GM12875 (cell line): ENCODE measurements around the gene ZSCAN5A.
"Not testable (repeated sequence)": the region's sequence is repeated elsewhere in the genome, so short reads cannot be mapped to it uniquely, and the experiment has no call there.

Experiments used
- H3K4me3 ChIP-seq: one replicate; pipeline ENCODE4 v1.5.1; 2011; ENCODE audit warnings: low read depth, low read length, control low read depth
- TF ChIP-seq, protein P1 (sequence below): IDR thresholded peaks from 2 replicates; pipeline ENCODE4 v1.5.1; 2011; ENCODE audit warnings: low read depth, mild to moderate bottlenecking, control low read depth, inconsistent platforms, low read length, moderate library complexity, borderline replicate concordance; ENCODE audit not compliant: insufficient read depth

Gene ZSCAN5A

DNA sequence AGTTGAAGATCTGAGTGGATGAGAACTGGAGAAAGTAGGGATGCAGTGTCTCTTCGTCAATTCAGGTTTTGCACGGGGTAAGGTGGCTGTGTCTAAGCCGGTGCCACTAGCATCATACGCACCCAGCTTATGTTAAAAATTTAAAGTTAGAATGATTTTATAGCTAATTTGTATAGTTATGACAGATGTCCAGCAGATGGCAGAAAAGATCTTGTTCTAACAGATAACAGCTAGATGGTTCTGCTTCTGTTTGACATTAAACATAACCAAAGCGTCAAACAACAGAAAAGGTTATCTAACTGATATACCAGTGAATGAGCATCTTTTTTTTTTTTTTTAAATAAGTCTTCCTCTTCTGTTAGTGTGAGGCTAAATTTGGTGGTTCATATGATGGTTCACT, 60.9 kb downstream of the ZSCAN5A start:
- no peak overlapping the region for H3K4me3 ChIP-seq
- TF ChIP-seq, protein P1, sequence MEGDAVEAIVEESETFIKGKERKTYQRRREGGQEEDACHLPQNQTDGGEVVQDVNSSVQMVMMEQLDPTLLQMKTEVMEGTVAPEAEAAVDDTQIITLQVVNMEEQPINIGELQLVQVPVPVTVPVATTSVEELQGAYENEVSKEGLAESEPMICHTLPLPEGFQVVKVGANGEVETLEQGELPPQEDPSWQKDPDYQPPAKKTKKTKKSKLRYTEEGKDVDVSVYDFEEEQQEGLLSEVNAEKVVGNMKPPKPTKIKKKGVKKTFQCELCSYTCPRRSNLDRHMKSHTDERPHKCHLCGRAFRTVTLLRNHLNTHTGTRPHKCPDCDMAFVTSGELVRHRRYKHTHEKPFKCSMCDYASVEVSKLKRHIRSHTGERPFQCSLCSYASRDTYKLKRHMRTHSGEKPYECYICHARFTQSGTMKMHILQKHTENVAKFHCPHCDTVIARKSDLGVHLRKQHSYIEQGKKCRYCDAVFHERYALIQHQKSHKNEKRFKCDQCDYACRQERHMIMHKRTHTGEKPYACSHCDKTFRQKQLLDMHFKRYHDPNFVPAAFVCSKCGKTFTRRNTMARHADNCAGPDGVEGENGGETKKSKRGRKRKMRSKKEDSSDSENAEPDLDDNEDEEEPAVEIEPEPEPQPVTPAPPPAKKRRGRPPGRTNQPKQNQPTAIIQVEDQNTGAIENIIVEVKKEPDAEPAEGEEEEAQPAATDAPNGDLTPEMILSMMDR = 0 out of 2 replicates have a peak, but pooled peaks have one; percentile 13

DNA sequence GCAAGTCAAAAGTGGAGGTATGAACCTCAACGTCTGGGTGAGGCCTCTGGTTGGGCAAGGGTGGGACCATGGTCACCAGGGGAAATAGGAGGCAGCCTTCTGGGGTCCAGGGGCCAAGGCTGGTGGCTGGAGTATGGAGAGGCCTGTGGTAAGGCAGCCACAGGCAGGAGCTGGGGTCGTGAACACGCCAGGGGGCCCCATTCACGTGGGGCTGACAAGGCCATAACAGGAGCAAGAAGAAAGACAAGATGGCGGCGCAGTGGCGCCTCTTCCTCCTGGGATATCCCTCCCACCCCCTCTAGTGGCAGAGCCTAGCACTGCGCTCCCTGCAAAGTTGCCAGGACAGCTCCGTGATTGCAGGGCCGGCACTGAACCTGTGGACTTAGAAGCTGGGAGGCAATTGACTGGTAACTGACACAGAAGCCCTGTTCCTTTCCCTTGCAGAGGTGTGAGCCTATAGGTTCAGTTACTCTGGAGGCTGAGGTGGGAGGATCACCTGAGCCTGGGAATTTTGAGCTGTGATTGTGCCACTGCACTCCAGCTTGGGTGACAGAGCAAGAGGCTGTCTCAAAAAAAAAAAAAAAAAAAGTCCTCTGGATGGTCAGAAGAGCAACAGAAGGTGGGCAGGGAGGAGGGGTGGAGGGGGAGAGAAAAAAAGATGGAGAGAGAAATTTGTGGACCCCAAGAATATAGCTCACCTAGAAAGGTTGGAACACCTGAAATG, 61.8 kb downstream of the ZSCAN5A start:
- H3K4me3 ChIP-seq = no peak overlapping the region
- TF ChIP-seq, protein P1 = peak; percentile 95

DNA sequence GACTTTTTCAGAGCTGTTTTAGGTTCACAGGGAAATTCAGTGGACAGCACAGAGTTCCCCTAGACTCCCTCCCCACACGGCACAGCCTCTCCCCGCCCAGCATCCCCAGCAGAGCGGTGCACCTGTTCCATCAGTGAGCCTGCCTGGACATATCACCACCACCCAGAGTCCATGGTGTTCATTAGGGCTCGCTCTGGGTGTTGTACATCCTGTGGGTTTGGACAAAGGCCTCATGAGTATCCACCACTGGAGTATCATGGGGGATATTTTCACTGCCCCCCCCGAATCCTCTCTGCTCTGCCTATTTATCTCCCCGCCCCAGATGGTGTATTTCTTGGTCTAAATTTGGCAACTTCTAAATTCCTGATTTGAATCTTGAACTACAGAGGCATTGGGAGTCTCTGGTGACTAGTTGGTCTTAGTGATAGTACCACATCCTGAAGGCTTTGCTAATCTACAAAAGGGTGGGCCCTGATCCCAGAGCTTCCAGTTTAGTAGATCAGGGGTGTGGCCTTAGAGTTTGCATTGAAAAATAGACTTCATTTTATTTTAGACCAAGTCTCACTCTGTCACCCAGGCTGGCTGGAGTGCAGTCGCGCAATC, 65.8 kb downstream of the ZSCAN5A start:
- not testable (repeated sequence) for H3K4me3 ChIP-seq

DNA sequence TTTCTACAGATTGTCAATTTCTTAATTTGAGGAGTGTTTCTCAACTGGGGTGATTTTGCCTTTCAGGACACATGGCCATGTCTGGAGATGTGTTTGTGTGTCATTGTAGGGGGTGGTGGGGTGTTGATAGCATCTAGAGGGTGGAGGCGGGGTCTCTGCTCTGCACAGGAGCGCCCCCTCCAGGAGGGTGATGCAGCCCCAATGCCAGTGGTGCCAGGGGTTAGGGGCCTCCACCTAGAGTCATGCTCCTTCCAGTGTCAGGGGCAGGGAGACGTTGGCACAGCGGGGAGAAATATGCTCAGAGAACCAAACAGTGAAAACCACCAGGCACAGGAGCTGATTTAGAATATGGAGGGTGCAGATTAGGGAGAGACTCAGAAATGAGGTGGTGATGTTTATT, 68.9 kb downstream of the ZSCAN5A start:
- not testable (repeated sequence) for H3K4me3 ChIP-seq

DNA sequence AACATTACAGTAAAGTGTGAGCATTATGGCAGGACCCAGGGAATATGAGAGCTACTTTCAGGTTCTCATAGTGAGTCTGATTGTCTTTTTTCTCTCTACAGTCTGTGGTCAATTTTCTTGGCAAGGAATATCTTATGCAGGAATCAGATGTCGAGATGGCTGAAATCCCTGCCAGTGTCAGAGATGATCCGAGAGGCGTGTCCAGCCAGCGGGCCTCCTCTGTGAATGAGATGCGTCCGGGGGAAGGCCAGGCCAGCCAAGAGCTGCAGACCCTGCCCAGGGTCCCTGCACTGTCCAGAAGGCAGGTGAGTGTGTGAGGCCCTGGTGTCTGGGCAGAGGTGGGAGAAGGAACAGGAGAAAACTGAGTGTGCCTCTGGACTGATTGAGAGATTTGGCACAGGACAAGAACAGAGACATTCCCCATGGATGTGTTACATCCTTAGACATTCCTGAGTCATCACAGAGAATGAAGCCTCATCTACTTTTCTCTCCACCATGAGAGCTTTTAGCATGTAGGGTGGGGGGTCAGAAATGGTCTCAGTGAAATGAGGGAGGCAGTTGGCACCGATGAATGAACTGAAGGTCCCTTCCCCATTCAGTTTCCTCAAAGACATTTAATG, 69.4 kb downstream of the ZSCAN5A start:
- TF ChIP-seq, protein P1 = no peak

DNA sequence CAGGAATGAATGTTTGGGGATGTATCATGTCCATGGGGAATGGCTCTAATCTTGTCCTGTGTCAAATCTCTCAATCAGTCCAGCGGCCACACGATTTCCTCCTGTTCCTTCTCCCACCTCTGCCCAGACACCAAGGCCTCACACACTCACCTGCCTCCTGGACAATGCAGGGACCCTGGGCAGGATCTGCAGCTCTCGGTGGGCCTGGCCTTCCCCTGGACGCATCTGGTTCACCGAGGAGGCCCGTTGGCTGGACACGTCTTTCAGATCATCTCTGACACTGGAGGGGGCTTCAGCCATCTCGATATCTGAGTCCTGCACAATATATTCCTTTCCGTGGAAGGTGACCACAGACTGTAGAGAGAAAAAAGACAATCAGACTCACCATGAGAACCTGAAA, 91.2 kb downstream of the ZSCAN5A start:
- TF ChIP-seq, protein P1 = no peak
- no peak overlapping the region for H3K4me3 ChIP-seq

More for the DNA sequence above, 69.4 kb downstream of the ZSCAN5A start:
- no peak overlapping the region for H3K4me3 ChIP-seq

DNA sequence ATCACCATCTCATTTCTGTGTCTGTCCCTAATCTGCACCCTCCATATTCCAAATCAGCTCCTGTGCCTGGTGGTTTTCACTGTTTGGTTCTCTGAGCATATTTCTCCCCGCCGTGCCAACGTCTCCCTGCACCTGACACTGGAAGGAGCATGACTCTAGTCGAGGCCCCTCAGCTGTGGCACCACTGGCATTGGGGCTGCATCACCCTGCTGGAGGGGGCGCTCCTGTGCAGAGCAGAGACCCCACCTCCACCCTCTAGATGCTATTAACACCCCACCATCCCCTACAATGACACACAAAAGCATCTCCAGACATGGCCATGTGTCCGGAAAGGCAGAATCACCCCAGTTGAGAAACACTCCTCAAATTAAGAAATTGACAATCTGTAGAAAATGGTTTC, 91.7 kb downstream of the ZSCAN5A start:
- no peak overlapping the region for H3K4me3 ChIP-seq
- TF ChIP-seq, protein P1 = no peak

DNA sequence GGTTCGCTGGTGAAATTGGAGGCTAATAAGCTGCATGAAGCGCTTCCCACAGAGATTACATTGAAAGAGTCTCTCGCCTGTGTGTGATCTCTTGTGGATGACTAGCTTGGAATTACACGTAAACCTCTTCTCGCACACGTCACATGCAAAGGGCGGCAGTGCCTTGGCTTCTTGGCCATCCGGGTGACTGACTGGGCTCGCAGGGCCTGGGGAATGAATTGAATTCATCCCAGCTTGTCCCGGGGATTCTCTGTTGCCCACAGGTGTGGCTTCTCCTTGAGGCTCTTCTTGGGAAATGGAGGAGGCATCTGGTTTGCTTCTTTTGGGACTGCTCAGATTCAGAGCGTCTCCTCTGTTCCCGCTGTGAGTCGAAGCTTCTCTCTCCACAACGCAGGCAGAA, 92.8 kb downstream of the ZSCAN5A start:
- TF ChIP-seq, protein P1 = no peak
- H3K4me3 ChIP-seq = no peak overlapping the region

DNA sequence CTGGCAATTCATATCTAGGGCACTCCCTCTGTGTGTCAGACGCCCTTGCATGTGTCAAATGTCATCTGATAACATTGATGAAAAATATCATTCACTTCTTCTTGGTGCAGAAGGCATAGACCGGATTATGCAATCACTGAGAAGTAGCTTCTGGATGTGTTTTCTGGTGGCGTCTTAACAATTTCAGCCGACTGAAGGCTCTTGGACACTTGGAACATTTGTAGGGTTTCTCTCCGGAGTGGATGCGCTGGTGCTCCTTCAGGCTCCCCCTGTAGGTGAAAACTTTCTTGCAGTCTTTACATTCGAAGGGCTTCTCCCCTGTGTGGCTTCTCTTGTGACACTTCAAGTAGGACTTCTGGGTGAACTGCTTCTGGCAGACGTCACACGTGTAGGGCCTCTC, 93.2 kb downstream of the ZSCAN5A start:
- not testable (repeated sequence) for H3K4me3 ChIP-seq
